GM20431 (cell line): ENCODE data around the gene TLR10.
"Not testable (repeated sequence)": the region's sequence is repeated elsewhere in the genome, so short reads cannot be mapped to it uniquely, and the experiment has no call there.

Experiments
- in situ Hi-C: fragments of 300-500 bp; cut with MseI, MboI; formaldehyde crosslinking; loops from one replicate; pipeline ENCODE4 v1.15.0; 2020; ENCODE audit warnings: low sequenced_read_pairs; ENCODE audit not compliant: unreplicated experiment

The TLR10 gene

GRCh38 chr4:38802561-38803355, 20.0 kb upstream of the TLR10 start:
- in situ Hi-C loops: no loop called here

- in situ Hi-C loops: no loop called here
Observed at GRCh38 chr4:38800961-38801450, 18.2 kb upstream of the TLR10 start.

GRCh38 chr4:38800366-38800765, 17.6 kb upstream of the TLR10 start:
- in situ Hi-C loops: no loop called here

GRCh38 chr4:38795087-38795486, 12.3 kb upstream of the TLR10 start:
- in situ Hi-C loops: no loop called here

- in situ Hi-C loops: no loop called here
Observed at GRCh38 chr4:38794051-38794450, 11.3 kb upstream of the TLR10 start.

GRCh38 chr4:38791010-38791409, 8.2 kb upstream of the TLR10 start:
- in situ Hi-C loops: no loop called here

- in situ Hi-C loops: no loop called here
Observed at GRCh38 chr4:38788317-38788716, 5.5 kb upstream of the TLR10 start.

- in situ Hi-C loops: no loop called here
Observed at GRCh38 chr4:38787693-38788092, 4.9 kb upstream of the TLR10 start.

GRCh38 chr4:38785901-38786402, 3.2 kb upstream of the TLR10 start:
- in situ Hi-C loops: no loop called here

GRCh38 chr4:38785041-38785790, 2.4 kb upstream of the TLR10 start:
- in situ Hi-C loops: no loop called here

- in situ Hi-C loops: no loop called here
Observed at GRCh38 chr4:38784141-38784540, 1.4 kb upstream of the TLR10 start.

- in situ Hi-C loops: no loop called here
Observed at GRCh38 chr4:38783109-38783460, 295 bp upstream of the TLR10 start.

GRCh38 chr4:38781854-38782261, 932 bp downstream of the TLR10 start:
- in situ Hi-C loops: no loop called here

GRCh38 chr4:38780833-38781484, 1.8 kb downstream of the TLR10 start:
- in situ Hi-C loops: no loop called here

GRCh38 chr4:38779790-38780189, 3.0 kb downstream of the TLR10 start:
- in situ Hi-C loops: no loop called here

- in situ Hi-C loops: not testable (repeated sequence)
Observed at GRCh38 chr4:38777925-38778324, 4.9 kb downstream of the TLR10 start.

- in situ Hi-C loops: no loop called here
Observed at GRCh38 chr4:38775326-38775725, 7.5 kb downstream of the TLR10 start.

- in situ Hi-C loops: loop anchor here (25.0 kb wide), 2 partner anchors 88 to 363 kb away; partner anchors contain the start of genes FAM114A1 and TLR6
Observed at GRCh38 chr4:38774181-38774955, 8.4 kb downstream of the TLR10 start.

GRCh38 chr4:38770281-38770680, 12.5 kb downstream of the TLR10 start:
- in situ Hi-C loops: loop anchor here (25.0 kb wide), 2 partner anchors 92 to 367 kb away; partner anchors contain the start of genes FAM114A1 and TLR6

GRCh38 chr4:38769857-38770256, 12.9 kb downstream of the TLR10 start:
- in situ Hi-C loops: loop anchor here (25.0 kb wide), 2 partner anchors 92 to 367 kb away; partner anchors contain the start of genes FAM114A1 and TLR6
